GM18870 (cell line): ENCODE measurements around the gene ARMC5.
"Not testable (repeated sequence)": the region's sequence is repeated elsewhere in the genome, so short reads cannot be mapped to it uniquely, and the experiment has no call there.

Source experiments
- ATAC-seq: cut with Tn5 transposase; IDR thresholded peaks from one replicate; pipeline ENCODE4 v1.9.1; 2021; ENCODE audit warnings: moderate library complexity; ENCODE audit not compliant: unreplicated experiment

ARMC5 gene

DNA sequence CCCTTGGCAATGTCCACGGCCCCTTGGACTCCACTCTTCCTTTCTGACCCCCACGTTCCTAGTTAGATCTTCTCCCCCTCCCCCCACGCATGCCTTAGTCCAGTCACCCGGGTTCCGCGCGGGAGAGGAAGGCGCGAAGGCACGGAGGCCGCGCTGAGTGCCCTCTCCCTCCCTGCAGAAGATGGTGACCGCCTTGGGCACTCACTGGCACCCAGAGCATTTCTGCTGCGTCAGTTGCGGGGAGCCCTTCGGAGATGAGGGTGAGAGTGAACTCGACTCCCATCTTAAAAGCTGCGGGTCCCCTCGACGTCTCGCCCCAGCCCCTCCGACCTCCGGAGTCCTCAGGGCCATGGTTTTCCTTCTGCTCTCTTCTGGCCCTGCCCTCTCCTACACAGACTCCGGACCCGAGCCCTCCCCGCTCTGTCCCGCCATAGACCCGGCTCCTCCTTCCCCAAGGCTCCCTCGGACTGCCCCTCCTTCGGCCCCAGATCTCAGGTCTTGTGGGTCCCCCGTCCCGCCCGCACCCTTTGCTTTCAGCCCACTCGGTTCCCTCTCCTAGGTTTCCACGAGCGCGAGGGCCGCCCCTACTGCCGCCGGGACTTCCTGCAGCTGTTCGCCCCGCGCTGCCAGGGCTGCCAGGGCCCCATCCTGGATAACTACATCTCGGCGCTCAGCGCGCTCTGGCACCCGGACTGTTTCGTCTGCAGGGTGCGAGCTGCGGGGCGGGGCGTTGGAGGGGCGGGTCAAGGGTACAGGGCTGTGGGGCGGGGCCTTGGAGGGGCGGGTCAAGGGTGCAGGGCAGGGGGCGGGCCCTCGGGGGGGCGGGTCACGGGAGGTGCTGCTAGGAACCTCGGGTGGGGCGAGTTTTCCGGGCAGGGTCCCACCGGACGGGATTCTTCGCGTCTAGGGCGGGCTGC, 17.3 kb downstream of the ARMC5 start:
- no peak for ATAC-seq

DNA sequence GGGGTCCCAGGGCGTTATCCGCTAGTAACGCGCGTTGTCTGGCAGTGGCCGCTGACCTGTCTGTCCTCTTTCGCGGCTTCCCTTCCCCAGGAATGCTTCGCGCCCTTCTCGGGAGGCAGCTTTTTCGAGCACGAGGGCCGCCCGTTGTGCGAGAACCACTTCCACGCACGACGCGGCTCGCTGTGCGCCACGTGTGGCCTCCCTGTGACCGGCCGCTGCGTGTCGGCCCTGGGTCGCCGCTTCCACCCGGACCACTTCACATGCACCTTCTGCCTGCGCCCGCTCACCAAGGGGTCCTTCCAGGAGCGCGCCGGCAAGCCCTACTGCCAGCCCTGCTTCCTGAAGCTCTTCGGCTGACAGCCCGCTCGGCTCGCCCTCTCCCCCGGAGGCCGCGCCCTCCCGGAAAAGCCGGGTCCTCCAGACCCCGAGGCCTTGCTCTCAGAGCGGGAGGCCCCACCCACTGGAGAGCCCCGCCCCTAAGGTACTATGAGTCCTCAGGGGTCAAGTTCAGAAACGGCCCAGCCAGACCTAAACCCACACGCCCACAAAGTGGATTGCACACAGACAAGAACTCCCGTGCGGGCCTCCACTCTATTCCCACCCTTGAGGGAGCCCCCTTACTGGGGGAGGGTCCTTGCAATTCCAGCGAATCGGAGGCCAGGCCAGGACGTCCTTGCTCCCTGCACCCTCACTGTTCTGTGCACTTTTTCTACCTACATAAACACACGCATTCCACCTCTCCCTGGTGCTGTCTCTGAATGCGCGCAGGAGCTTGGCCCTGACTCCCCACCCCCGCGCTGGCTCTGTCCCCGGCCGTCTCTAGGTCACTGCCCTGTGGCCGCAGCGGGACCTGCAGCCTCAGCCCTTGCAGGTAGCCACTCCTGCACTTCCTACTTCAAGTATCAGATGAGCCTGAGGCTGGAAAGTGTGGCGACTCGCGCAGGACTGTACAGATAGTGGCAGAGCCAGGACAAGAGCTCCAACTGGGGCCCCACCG, 18.2 kb downstream of the ARMC5 start:
- ATAC-seq: no peak

DNA sequence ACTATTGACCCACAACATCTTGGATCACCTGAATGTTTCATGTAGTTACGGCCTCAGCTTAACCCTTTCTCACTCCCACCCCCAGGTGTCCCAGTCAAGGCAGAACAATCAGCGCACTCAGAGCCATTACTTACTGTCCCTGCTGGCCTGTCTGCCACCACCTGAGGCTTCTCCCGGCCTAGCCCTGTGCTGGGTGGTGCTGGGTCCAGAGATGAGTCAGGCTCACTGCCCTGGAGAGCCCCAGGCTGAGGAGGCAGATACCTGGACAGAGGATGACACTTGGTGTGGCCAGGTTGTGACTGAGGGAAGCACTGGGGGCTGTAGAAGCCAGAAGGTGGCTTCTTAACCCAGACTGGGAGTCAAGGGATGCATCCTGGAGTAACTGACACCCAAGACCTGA, 19.7 kb downstream of the ARMC5 start:
- no peak for ATAC-seq

DNA sequence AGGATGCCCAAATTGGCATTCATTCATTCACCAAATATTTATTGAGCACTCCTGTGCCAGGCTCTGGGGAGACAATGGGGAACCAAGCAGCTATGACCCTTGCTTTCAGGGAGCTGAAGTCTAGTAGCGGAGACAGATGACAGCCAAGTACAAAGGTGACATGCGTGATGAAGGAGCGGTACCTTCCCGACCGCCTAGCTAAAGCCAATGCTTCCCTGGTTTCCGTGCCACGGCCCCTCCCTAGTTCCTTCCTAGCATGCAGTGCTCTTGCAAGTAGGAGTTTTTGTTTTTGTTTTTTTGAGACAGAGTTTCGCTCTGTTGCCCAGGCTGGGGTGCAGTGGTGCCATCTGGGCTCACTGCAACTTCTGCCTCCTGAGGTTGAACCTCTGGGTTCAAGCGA, 20.4 kb downstream of the ARMC5 start:
- no peak for ATAC-seq

DNA sequence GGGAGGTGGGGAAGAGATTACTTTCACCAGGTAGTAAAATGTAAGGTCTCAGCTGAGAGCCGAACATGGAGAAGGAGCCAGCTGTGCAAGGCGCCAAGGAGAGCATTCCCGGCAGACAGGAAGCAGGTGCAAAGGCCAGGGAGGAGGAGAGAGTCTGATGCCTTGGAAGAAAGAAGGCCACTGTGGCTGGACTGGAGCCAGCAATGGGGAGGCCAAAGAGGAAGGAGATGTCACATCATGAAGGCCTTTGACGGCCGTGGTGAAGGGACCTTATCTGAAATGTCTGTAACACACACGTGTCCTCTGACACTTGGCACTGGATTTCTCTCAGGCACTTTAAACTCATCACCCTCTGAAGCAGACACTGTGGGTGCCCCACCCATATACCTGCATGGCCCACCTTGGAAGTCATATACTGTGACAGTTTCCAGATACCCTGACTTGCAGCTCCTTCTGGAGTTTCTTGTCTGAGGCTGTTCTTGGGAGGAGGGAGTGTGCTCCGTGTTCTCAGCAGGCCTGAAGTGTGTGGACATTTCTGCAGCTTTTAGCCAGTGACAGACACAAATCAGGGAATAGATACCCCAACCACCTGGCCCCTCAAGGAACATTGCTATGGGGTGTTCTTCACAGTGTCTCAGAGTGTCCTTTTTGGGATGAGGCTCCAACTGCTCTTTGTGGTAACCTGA, 21.7 kb downstream of the ARMC5 start:
- no peak for ATAC-seq

DNA sequence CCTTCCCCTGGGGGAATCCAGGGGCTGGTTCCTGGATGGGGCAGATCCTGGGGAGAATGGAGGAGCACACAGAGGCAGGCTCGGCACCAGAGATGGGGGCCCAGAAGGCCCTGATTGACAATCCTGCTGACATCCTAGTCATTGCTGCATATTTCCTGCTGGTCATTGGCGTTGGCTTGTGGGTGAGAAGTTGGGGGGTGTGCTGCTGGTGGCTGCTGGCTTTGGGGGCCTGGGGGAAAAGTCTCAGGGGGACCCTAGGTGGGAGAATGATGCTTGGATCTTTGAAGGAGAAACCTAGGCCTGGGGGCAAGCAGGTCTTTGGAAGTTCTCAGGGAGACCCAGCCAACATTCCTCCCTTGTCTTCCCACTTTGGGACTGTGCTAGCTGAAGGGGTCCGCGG, 23.8 kb downstream of the ARMC5 start, which contains the start of gene SLC5A2:
Gene SLC5A2 (plus strand): TSS at position 43 of the 400 bp plus-strand sequence. CDS start 14 bp downstream, at position 57.
- ATAC-seq: no peak

- ATAC-seq: not testable (repeated sequence)
Measured at GRCh38 chr16:31484048-31484447, 24.7 kb downstream of the ARMC5 start.

DNA sequence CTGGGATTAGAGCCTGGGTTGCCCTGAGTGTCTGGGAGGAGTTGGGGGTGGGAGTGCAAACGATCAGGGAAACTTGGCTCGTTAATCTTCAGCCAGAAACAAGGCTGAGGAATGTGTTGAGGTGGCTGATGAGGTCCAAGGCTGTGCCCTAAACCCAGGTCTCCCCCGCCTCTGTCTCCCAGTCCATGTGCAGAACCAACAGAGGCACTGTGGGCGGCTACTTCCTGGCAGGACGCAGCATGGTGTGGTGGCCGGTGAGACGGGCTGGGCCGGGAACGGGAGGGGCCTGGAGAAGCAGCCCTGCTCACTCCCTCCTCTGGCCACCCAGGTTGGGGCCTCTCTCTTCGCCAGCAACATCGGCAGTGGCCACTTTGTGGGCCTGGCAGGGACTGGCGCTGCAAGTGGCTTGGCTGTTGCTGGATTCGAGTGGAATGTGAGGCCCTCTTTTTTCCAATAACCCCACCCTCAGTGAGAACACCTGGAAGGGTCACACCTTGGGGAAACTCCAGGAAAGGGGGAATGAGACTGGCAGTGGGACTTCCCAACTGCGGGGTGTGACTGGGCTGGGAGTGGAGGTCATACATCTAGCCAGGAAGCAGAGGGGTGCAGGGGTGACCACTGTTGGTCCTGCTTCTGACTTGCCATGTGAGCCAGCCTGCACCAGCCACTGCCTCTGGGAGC, 25.3 kb downstream of the ARMC5 start:
- ATAC-seq: no peak

DNA sequence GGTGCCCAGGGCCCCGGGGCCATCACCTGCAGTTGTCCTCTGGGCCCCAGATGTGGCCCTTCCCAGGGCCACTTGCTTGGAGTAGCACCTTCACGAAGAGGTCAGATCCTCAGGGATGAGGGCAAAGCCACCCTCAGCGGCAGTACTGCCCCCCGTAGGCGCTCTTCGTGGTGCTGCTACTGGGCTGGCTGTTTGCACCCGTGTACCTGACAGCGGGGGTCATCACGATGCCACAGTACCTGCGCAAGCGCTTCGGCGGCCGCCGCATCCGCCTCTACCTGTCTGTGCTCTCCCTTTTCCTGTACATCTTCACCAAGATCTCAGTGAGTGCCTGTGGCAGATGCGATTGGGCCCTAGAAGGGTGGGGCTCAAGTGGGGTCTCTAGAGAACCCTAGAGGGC, 26.3 kb downstream of the ARMC5 start:
- no peak for ATAC-seq

DNA sequence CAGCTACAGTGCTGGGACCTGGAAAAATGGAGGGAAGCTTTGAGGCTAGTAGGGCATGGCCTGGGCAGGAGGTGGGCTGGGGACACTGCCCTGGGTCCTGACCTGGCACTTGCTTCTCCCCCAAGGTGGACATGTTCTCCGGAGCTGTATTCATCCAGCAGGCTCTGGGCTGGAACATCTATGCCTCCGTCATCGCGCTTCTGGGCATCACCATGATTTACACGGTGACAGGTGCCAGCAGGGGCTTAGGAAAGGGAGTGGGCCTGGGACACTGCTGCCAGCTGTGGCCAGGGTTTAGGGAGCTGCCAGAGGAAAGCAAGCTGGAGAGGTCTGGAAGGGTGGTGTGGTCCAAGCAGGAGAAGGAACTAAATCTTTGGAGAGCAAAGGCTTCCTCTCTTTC, 26.7 kb downstream of the ARMC5 start:
- no peak for ATAC-seq

DNA sequence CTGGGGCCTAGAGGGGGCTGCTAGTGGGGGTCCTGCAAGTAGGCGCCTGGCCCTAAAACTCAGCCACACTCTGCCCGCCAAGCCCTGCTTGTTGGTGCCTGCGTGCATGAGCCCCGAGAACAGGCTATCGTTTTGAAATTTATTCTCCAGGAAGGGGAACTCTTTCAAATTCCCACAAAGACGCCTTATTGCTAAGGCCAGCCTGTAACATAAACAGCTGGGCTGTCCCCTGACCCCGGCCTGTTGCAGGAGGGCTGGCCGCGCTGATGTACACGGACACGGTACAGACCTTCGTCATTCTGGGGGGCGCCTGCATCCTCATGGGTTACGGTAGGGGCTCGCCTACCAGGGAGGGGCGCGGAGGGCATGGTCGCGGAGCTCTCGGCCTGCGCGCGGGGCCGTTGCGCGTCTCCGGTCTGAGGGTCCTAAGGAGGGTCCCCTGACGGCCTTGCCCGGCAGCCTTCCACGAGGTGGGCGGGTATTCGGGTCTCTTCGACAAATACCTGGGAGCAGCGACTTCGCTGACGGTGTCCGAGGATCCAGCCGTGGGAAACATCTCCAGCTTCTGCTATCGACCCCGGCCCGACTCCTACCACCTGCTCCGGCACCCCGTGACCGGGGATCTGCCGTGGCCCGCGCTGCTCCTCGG, 27.9 kb downstream of the ARMC5 start:
- no peak for ATAC-seq

DNA sequence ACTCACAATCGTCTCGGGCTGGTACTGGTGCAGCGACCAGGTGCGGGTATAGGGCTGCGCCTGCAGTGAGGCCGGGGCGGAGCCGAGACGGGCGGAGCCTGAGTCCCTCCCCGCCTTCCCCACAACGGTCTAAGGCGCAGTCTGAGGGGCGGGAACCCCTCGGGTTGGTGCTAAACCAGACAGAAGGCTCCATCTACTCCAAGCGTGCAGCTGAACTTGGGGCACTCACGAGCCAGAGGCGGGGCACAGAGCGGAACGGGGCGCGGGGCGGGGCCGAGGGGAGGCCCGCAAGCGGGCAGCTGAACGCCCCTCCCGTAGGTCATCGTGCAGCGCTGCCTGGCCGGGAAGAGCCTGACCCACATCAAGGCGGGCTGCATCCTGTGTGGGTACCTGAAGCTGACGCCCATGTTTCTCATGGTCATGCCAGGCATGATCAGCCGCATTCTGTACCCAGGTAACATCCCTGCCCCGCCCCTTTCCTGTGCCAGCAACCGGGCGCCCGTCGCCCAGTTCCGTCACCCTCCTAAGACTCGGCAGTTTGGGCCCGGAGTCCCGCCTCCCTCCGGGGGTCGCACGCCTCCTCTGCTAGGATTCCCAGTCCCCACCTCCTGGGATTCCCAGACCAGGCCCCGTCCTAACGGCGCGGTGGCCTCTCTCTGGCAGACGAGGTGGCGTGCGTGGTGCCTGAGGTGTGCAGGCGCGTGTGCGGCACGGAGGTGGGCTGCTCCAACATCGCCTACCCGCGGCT, 28.6 kb downstream of the ARMC5 start:
- ATAC-seq: peak; percentile 63

DNA sequence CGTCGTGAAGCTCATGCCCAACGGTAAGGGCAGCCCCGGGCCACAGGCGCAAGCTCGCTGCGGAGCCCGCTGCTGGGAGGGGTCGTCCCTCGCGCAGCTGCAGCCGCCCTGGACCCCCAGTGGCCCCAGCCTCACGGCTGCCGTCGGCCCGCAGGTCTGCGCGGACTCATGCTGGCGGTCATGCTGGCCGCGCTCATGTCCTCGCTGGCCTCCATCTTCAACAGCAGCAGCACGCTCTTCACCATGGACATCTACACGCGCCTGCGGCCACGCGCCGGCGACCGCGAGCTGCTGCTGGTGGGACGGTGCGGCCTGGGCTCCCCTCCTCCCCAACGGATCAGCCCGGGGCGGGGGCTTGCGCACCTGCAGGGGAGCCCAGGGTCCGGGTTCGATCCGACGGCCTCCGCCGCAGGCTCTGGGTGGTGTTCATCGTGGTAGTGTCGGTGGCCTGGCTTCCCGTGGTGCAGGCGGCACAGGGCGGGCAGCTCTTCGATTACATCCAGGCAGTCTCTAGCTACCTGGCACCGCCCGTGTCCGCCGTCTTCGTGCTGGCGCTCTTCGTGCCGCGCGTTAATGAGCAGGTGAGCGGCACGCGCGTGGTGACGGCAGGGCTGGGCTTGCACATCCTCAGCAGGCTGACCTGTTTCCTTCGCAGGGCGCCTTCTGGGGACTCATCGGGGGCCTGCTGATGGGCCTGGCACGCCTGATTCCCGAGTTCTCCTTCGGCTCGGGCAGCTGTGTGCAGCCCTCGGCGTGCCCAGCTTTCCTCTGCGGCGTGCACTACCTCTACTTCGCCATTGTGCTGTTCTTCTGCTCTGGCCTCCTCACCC, 29.4 kb downstream of the ARMC5 start:
- ATAC-seq: no peak

- no peak for ATAC-seq
Measured at GRCh38 chr16:31489298-31489564, 29.9 kb downstream of the ARMC5 start.

GRCh38 chr16:31489616-31490584, 30.6 kb downstream of the ARMC5 start:
- no peak for ATAC-seq

DNA sequence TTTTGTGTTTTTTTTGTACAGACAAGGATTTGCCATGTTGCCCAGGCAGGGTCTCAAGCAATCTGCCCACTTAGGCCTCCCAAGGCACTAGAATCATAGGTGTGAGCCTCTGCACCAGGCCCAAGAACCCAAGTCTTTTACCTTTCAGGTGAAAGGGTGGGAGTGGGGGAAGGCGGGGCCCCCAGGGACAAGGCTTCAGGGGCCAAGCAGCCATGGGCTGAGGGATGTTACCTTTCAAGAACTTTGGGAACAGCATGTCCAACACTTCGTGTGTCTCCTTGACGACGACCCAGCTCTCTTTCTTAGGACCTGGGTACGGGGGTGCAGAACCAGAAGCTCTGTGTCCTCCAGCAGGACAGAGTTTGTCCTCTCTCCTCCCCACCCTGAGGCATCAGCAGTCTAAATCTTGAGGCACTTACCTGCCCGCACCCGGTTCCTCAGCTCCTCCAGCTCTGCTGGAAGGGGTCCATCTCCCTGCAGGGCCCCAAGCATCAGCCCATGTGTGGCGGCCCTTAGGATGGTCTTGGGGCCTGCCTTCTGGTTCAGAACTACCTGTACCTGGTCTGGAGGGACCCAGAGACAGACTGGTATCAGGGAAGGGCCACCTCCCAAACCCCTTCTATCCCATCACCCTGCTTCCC, 32.6 kb downstream of the ARMC5 start:
- no peak for ATAC-seq
